ENCODE measurements around the gene TBC1D10A.

The TBC1D10A gene

DNA sequence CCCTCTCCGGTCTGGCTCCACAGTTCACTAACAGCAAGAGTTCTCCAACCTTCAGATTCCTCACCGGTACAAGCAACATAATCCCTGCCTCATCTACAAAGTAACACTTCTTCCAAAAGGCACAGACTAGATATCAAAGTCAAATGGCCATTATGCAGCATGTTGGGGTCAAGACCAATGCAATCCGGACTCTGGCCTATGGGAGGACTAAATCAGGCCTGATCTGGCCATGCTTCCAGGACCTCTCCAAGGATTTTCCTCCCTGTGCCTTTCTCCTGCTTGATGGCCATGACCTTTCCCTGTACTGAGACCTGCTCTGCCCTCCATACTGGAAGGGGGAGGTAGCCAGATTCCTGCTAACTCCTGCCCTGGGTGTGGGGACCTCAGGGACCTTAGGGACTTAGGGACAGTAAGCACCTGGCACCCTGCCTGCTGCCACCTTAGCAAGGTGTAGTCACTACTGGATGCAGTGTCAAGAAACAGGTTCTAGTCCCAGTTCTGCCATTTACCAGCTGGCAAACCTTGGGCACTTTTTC, 6.7 kb downstream of the TBC1D10A start:
- DNase-seq: no peak

DNA sequence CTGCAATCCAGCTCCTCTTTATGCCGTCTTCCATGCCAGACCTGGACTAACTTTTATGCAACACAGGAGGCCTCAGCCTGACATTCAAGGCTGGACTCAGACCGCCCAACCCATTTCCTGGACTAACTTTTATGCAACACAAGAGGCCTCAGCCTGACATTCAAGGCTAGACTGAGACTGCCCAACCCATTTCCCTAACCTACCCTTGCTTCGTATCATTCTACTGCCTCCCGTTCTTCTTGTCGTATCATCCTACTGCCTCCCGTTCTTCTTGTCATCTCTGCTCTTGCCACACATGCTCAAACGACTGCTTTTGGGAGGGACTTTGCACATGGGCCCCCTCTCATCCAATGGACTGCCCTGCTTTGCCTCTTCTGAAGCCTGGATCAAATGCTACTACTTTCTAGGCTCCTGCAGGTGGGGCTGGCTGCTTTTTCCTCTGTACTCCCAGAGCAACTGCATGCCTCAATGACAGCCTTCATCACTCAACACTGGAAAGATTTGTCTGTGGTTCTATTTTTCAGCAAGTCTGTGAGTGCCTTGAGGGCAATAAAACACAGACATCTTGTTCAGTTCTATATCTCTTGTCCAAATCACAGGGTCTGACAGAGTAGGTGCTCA, 7.8 kb downstream of the TBC1D10A start:
- no peak for DNase-seq

DNA sequence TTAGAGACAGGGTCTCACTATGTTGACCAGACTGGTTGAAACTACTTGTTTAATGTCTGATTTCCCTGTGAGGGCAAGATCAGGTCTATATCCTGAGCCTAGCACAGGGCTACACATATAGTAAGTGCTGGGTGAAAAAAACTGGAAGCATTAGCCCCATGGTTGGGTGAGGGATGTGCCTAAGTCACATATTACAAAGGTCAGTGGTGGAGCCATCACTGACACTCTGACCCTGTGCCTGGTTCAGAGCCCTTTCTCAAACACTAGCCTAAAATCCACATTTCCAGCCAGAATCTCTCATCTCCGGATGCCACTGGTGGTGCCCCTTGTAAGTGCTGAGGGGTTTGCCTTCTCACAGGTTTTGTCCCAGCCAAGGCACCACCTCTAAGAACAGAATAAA, 9.0 kb downstream of the TBC1D10A start:
- no peak for DNase-seq

DNA sequence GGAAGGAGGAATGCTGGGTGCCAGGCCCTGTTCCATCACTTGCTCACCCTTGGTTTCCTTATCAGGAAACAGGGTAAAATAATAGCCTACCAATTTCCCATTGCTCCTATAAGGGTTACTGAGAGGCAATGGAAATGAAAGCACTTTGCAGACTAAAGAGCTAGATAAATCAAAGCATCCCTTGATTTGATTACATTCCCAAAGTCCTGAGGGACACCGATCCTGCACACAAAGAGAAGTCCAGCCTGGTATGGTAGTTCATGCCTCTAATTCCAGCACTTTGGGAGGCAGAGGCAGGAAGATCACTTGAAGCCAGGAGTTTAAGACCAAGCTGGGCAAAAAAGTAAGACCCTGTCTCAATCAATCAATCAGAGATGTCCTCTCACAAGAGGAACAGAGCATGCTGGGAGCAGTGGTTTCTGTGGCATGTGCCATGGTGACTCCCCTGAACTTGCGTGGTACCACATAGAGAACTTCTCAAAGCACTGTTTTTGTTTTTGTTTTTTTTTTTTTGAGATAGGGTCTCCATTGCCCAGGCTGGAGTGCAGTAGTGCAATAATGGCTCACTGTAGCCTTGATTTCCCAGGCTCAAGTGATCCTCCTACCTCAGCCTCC, 10.7 kb downstream of the TBC1D10A start:
- DNase-seq: no peak

DNA sequence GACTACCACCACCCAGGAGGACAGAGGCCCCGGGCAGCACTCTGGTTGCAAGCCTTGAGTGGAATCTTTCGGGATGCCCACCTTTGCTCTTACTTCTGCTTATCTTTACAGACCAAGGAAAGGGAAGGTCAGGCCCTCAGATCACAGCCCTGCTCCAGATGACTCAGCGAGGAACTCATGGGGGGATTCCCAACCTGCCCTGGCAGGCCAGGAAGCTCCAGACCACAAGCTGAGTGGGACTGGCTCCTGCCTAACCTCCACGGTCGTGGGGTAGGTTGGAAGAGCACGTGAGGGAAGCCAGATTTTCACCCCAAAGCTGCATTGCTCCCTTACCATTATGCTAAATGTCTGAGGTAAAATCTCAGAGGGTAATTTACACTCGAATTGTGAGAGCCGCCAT, 11.8 kb downstream of the TBC1D10A start:
- DNase-seq: peak; percentile 51

DNA sequence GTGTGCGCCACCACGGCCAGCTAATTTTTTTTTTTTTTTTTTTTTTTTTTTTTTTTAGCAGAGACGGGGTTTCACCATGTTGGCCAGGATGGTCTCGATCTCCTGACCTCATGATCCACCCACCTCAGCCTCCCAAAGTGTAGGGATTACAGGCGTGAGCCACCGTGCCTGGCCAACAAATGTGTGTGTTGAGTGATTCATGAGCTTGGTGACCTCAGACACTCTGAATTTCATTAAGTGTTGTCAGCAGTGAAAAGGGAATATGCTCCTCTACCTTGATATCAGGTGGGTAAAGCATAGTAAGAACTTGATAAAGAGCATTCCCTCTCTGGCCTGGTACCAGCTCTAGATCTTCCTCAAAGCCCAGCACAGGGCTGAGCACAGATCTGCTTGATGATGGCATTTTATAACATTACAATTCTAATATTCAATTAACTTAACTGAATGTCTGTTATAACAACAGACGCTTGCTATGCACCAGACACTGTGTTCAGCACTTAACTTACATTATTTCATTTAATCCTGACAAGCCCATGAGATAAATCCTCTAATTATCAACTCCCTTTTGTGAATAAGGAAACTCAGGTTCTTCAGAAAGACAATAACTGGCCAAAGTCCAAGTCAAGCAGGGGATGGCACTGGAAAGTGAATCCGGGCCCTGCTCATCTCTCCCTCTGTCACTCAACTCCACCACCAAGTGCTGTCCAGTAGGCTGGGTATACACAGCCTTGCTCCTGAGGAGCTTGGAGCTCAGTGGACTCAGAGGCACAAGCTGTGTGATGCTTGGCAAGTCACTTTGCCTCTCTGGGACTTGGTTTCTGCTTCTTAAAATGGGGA, 13.0 kb downstream of the TBC1D10A start:
- no peak for DNase-seq

DNA sequence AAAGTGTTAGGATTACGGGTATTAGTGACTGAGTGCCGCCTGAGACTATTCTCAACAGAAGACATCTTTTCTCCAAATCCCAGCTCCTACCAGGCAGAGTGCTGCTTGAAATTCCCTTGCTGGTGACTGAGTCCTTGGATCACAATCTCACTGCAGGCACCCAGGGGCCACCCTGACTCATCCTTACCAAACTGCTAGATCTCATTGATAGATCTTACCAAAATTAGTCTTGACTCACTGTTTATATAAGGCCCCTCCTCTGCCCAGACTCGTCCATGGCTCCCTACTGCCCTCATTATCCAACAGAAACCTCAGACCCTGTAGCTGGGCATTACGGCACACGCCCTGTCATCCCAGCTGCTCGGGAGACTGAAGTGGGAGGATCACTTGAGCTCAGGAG, 14.7 kb downstream of the TBC1D10A start:
- no peak for DNase-seq

DNA sequence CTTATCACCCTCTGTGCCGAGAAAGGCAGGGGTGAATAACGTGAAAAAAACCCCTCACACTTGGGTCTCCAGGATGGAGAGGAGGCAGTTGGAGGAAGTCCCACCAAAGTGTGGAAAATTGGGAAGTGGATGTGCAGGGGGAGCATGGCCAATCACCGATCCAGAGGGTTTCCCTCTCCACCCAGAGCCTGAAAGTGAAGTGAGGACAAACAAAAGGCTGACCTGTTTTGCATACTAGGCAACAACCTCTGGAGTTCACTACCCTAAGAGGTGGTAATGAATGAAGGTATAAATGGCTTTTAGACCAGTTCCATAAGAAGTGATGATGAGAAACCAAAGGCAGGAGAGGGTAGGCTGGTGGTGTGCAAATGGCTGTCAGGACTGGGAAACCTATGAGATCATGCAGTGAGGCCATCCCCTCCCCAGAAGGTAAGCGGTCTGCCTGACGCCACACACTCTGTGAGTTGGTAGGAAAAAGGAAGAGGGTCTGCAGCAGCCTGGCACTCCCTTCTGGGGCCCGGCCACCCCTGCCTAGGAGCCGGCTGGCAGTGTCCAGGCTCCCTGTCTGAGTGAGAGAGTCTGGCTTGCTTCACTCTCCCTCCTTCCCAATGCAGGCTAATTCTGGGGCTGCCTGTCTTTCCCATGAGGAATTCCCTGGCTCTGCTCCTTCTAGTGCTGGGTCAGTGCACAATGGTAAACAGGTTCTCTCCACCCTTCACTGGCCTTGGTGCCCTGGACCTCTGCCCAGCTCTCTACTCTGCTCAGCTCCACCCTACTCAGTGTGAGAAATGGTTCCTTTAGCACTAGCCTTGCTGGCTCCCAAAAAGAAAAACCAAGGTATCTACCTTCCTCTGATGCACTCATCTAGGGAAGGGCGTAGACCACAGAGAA, 15.6 kb downstream of the TBC1D10A start:
- DNase-seq: no peak

DNA sequence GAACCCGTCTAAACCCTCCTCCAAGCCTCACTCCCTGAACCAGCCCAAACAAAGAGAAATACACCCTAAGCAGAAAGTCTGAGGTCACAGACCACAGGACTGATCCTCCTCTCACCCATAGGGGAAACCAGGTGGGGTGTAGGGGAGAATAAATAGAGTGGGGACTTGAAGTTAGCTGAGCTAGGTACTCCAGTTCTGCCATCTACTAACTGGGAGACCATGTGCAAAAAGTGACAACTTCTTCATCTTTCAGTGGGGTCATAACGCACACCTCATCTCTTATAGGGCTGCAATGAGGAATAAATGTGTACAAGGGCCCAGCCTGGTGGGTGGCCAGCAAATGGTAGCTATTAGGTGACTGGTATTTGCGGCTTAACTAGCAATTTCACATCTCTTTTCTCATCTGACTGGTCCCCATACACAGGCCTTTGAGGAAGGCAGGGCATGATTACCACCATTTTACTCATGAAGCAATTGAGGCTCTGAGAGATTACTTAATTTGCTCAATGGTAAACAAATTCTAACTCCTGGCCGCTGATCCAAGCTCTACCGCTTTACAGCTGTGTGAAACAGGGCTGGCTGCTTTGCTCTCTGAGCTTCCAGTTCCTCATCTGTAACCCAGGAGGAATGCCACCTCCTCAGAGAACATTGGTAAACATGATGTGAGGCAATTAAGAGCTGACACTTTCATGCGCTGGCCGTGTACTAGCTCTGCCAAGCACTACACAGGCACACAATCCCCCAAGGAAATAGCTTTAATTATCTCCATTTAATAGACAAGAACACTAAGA, 16.6 kb downstream of the TBC1D10A start:
- DNase-seq: peak; percentile 28

DNA sequence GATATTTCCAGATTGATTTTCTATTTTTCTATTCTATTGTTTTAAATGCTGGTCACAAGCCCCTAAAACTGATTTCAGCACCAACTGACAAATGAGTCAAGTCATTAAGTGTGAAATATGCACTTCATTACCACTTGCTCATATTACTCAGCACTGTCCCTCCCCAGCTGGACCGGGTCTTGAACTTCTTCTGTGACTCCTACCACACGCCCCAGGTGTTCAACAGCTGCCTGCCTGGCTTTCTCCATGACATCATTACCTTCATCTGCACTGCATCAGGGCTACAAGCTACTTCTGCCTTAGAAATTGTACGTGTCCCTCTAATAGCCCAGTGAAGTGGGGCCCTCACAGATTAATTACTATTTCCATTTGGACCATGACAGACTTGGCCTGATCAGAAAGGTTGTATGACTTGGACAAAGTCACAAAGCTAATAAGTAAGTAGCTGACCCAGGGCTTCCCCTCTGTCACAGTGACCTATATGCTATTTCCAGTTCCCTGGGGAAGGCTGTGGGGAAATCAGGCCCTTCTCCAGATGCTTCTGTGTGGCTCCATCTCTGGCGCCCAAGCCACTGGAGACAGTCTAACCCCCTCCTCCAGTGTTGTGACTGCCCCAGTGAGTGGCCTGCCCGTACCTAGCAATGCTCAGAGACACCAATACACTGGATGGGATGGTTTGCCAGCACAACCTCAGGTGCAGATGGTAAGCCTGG, 18.1 kb downstream of the TBC1D10A start:
- DNase-seq: peak; percentile 36

DNA sequence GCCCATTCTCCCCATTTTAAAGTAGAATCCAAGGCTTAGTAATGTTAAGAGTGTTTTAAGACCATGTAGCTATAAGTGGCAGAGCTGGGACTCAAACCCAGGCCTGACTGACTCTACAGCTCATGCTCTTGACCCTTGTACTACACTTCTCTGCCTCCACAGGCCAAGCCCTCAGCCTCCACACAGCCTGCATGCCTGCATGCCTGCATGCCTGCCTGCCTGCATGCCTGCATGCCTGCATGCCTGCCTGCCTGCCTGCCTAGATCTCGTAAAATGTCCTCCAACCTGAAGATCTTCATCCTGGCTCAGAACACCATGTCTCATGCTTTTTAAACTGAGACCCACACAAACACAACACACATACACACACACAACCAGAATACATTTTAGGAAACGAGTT, 18.6 kb downstream of the TBC1D10A start:
- DNase-seq: no peak

DNA sequence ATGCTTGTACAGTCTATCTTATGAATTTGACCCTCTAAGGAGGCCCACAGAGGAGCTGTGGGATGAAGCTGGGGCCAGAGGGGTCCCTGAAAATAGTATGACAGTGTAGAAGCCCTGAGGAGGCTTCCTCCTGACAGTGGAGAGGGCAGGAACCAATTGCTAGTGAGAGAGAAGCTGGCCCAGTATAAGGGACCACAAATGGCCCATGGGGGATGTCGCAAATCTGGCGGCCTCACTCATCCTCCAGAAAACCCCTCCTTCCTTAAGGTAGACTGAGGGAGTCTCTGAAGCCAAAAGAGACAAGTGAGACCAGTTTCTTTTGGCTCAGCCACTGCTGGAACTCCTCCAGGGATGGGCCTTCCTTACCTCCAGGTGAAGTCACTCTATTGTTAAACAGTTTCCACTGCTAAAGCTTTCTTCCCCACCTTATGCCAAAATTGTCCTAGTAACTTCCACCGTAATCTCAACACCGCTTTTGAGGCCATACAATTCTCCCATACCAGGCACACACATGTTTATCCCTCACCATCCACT, 19.6 kb downstream of the TBC1D10A start:
- no peak for DNase-seq

DNA sequence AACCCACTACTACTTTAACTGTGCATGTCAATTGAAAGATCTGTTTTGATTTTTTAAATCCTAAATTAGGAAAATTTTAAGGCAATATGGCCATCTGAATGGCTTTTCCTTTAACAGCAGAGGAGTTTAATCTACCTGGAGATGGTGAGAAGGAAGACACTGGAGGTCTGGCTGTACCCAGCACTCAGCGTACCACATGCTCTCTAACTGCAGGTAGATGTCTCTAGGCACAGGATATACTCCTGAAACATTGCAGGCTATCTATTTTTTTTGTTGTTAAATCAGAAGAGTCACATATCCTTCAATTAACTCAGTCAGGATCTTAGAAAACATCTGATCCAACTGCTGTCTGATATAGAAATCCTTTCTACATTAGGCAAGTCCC, 20.1 kb downstream of the TBC1D10A start:
- DNase-seq: no peak

DNA sequence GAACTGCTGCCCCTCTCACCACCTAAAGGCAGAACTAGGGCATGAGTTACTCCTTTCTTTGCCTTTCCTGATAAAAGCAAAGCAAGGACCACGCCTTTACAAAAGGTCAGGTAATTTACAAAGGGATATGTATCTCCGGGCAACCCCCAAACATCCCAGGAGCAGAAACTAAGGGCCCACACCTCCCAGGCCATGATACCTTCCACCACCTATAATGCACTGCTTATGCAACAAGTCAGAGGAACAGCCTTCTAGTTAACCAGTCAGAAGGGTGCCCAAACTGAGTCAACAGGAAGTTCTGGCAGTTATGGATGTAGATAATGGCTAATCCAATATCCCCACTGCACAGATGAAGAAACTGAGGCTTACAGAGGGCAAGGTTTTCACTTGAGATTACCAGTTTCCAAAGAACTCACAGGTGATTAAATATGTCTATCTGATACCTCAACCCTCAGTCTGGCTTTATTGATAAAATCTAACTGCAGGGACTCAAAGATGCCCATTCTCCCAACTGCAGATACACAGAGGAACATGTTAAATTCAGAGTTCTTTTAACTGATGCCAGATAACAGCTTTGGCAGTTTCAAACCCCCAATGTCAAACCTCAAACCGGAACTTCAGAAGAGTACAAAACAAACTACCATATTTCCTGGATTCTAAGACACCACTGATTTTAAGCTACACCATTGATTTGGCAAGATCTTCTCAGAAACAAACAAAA, 20.7 kb downstream of the TBC1D10A start:
- DNase-seq: no peak

DNA sequence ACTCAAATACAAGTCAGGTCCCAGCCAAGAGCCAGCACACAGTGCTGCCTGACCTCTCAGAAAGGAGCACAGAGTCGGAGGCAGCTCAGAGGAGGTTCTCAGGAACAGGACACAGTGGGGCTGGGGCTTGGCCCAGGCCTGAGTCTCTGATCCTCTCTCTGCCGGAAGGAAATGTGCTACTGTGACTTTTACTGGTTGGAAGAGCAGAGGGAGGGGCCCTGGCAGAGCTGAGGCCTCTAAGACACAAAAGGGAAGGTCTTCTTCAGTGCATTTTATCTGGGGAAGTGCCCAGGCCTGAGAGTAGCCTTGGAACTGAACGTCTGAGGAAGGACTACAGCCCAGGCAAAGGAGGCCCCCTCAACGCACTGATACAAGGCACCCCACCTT, 21.2 kb downstream of the TBC1D10A start:
- DNase-seq: peak; percentile 62

DNA sequence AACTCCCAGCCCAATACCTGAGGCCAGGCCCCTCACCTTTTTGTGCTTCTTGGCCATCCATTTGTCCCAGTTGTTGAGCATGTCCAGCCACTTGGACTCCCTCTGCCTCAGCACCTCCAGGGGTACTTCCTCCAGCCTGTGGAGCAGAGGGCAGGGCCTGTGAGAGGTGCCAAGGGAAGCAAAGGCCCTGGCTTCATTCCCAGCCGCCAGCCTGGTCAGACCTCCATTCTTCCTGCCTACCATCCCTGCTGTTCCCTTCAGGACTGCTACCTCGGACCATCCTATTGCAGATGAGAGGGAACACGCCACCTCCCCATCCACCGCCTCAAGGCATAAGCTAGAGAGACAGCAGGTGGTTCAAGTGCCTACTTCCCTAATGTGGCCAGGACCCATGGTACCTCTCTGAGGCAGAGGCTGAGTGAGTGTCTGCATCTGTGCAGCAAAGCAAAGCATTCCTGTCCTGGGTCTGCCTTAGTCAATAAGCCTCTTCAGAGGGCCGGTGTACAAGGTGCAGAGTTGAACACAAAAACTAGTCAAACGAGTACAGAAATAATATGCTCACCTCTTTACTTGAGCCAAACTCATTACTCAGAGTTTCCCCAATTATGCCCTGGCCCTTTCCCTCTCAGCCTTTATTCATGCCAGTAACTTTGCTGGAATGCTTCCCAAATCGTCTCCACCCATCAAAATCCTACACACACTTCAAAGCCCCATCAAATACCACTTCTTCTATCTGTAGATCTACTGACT, 22.1 kb downstream of the TBC1D10A start:
- DNase-seq: peak; percentile 22

DNA sequence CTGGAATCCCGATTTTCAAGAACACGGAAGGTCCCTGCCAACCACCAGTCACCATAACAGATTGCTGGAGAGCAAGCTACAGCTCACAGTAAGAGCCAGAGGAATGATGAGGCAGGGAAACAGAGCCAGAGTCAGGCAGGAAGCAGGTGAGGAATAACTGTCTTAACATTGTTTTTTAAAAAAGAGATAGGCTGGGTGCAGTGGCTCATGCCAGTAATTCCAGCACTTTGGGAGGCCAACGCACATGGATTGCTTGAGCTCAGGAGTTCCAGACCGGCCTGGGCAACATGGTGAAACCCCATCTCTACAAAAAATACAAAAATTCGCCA, 24.0 kb downstream of the TBC1D10A start:
- no peak for DNase-seq

DNA sequence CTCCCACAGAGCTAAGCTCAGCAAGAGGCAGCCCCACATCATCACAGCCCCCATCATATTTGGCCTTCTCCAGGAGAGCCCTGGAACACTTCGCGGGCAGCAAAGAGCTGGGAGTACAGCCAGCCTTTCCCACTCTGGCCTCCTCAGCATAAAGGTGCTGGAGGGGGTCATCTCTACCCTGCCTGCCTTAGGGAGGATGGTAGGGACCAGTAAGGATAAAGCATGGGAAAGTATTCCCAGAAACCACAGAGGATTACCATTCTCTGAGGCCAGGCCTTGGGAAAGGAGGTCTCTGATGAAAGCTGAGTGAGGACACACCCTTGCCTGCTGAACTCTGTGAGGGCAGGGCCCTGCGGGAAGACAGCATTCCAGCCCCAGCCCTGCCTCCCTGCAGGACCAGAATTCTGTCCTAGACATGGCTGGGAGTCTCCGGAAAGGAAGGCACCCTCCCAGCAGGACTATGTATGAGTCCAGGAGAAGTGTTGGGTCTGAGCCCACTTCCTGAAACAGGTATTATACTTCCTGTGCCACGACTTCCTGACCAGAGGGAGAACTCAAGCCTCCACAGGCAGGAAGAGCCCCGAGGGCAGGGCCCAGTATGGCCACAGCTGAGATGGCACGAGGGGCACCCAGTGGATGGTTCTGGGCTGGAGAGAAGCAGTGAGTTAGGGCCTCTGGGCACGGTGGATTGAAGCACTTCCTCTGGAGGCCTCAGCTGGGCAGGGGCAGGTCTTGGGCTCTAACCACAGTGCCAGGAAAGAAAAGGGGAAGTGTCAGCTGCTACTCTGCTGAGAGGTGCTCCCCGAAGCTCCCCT, 24.5 kb downstream of the TBC1D10A start:
- DNase-seq: peak; percentile 61

DNA sequence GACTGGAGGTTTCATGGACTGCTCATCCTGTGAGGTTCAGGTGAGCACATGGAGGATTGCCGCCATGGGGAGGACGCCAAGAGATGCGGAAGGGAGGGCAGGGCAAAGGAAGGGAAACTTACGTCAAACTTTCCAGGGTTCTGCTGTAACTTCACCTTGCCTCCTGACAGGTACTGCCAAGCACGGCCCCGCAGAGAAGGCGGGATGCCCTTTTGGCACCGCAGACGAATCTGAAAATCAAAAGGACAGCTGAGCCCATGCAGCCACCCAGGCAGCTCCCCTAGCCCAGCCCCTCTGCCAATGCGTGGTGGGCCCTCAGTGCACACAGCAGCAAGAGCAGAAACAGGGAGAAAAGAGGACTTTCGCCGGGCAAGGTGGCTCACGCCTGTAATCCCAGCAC, 27.4 kb downstream of the TBC1D10A start:
- no peak for DNase-seq

Data from CD4-positive, alpha-beta T cell treated with Interferon gamma for 1 hour (primary cell).